Renal cortical epithelial cell (primary cell): ENCODE measurements around the gene TUBB6. TPM values are rescaled to one million over a fixed set of nuclear protein-coding genes. Genes with fewer than 3 reads are reported as not detected.

ENCODE experiments used
- DNase-seq: peaks from one replicate; pipeline ENCODE4 v3.0.0-alpha.2; 2011; ENCODE audit warnings: low read depth
- total RNA-seq: library from RNA; depleted of rRNA; stranded (reverse); fragments of >200 nt; gene quantifications from 2 replicates; pipeline ENCODE4 v1.2.3, GENCODE V29; 2014

Gene TUBB6
- total RNA-seq, 1 donor from 2014 or later = 224 TPM

DNA sequence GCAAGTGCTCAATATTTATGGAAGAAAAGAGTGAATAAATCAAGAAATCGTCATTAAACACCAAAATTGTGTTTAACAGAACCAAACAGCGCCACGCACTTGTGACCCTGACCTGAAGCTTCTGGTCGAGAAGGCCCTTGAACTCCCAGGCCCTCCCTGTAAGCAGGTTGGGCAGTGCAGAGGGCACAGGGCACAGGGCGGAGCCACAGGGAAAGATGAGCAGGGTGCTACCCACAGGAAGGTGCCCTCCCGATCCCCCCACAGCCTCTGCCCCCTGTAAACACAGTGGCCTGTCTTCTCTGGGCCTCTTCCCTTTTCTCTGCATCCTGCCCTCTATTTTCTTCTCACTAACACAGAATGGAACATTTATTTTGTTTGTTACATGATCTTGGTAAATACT lies 16.9 kb upstream of the TUBB6 start:
- no peak for DNase-seq

DNA sequence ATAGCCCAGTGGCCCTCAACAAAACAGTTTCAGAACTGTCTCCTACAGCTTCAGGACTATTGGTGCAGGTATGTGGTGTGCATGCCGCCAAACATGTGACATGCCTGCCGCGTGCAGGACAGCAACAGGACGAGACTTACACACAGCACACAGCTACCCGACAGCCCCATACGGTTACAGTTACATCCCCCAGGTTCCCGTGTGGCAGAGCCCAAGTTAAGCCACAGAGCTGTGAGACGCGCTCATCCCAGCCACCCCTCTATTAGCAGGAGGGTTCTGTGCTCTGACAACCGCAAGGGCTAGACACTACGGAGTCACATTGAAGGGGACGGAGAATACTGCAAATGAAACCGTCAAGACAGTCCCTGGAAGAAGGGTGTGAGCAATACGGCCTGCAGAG lies 16.4 kb upstream of the TUBB6 start:
- no peak for DNase-seq

- no peak for DNase-seq
Observed at GRCh38 chr18:12293831-12294230, 14.2 kb upstream of the TUBB6 start.

GRCh38 chr18:12295389-12296086 lies 12.5 kb upstream of the TUBB6 start:
- no peak for DNase-seq

- no peak for DNase-seq
Observed at GRCh38 chr18:12296087-12296403, 12.0 kb upstream of the TUBB6 start.

DNA sequence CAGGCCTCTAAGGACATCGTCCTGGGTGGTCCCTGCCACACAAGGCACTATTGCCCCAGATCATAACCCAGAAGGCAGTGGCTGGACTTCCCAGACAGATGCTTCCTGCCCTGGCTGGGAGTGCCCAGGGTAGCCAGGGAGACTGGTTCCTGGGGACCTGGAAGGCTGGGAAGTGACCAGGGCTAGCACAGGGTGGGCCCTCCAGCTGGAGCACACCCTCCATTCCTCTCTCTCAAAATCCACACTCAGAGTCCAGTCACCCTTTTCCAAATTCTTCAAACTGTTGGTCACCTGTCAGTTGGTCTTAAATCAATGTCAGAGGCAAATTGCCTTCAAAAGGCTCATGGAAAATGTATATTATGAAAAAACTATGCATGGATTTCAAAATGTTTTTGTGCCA lies 11.6 kb upstream of the TUBB6 start:
- no peak for DNase-seq

- DNase-seq = no peak
Observed at GRCh38 chr18:12299862-12300261, 8.2 kb upstream of the TUBB6 start.

GRCh38 chr18:12301263-12302005 lies 6.6 kb upstream of the TUBB6 start:
- DNase-seq = no peak

- no peak for DNase-seq
Observed at GRCh38 chr18:12302391-12303147, 5.5 kb upstream of the TUBB6 start.

DNA sequence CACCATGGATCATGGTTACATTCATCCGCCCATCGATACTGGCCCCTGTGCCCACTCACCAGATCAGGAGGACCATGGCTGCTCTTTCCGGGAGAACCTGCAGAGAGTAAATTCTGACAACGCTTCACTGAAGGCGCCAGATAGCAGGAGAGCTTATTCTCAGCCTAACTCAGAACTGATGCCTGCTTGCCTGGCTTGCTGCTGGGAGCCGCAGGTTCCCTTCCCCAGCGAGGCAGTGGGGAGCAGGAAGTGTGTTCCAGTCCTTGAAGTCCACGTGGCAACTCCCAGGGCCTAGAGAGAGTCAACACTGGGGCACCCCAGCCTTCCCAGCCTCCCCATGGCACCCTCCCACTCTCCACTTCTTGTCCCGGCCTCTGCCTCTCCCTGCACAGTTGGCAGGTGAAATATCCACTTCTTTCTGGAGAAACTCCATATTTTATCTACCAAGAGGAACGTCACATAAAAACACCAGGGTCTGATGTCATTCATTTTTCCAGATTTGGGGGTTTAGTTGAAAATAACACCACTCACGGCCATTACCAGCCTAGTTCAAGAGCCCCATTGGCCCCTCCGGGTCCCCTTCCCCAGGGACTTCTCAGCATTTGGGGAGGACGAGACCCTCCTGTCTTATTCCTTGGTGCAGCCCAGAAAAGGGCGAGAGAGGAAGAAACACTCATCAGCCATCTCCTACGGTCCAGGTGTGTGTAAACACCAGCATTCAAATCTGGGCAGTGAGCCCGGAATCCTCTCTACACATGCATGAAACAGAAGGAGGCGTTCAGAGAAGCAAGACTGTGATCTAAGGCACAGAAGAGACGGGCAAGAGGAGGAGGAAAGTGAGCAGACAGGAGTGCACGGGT lies 3.5 kb upstream of the TUBB6 start:
- DNase-seq = no peak

- DNase-seq = no peak
Observed at GRCh38 chr18:12305211-12305610, 2.8 kb upstream of the TUBB6 start.

DNA sequence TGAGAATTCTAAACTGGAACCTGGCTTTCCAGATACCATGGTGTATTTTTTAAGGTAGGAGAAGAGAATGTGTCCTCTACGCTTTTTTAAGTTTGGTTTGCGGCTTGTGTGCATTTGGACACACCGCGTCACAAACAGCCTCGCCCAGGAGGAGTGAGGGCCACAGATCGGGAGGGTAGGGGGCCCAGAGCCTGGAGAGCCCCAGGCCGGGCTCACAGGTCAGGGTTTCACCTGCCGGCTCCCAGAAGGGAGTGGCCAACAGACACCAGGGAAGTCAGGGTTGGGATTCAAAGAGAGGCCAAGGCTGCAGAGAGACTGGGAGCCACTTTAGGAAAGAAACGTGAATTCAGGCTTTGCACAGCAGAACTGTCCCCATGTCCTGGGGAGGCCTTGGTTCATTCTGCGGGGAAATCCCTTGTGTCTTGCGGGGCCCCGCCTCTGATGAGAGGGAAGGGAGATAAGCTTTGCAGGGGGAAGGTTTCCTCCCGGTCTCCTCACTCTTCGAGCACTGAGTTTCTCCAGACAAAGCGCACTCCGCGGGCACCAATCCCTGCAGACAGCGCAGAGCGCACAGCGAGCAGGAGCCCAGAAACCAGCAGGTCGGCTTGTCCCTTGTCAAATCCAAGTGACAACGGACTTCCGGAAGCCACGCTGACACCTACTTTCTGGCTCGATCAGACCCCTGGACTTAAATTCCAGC lies 2.0 kb upstream of the TUBB6 start:
- DNase-seq = no peak

GRCh38 chr18:12306752-12307700 lies 1.0 kb upstream of the TUBB6 start:
- no peak for DNase-seq

DNA sequence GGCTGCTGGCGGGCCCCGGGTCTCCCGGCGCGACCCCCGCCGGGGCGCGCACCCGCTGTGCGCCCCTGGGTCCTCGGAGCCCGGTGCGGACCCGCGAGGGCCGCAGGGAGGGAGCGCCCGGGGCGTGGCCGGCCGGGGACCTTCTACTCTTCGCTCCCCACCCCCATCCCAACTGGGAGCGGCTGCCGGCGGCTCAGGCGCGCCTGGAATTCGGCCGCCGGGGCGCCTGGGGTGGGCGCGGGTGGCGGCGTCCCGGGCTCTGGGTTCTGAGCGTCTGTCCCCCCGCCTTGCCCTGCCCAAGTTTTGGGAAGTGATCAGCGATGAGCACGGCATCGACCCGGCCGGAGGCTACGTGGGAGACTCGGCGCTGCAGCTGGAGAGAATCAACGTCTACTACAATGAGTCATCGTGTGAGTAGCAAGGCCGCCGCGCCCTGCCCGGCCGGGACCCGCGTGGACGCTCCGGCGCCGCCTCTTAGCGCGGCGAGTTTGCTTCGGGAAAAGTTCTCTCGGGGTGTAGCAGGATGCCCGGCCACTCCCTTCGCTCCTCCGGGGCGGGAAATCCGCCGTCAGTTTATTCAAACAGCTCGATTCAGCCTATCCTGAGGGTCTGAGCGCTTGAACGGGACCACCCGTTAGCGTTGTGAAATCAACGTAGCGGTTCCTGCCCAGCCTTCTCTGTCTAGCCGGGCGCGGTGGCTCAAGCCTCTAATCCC lies 502 bp downstream of the TUBB6 start:
- peak; percentile 57 for DNase-seq

DNA sequence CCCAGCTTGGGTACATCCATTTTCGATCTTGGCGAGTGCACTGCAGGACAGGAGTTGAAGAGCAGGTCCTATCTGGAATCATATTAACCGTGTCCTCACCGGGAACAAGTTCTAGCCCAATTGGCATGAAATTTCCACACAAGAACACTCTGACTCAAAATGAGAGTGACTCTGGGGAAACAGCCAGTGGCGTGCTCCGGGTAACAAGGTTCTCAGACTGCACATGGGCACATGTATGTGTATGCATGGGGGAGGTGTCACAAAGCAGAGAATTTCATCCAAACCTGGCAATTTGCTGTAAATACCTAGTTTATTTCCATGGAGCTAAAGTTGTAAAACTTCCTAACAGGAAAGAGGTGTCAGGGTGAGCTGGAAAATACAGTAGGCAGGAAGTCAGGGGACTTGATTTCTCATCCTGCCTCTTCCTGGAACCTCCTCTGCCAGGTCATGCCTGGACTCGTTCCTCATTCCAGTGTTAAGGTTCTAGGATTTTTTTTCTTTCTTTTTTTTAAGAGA lies 1.7 kb downstream of the TUBB6 start:
- no peak for DNase-seq

GRCh38 chr18:12310762-12311161 lies 2.7 kb downstream of the TUBB6 start:
- DNase-seq = no peak

- no peak for DNase-seq
Observed at GRCh38 chr18:12312976-12313375, 4.9 kb downstream of the TUBB6 start.

- no peak for DNase-seq
Observed at GRCh38 chr18:12313530-12314245, 5.6 kb downstream of the TUBB6 start.
